Dendritic cell treated with granulocyte-macrophage colony-stimulating factor and Interleukin-4, amounts not matched to agents 40 ng/mL and 50 ng/mL, for 4 days (primary cell): Measurements from ENCODE around the gene ACKR1.

Experiments
- H3K27ac Mint-ChIP-seq: one replicate; pipeline ENCODE4 v1.8.0; 2022; ENCODE audit warnings: mild to moderate bottlenecking, mixed read lengths
- H3K27me3 Mint-ChIP-seq: one replicate; pipeline ENCODE4 v1.8.0; 2022; ENCODE audit warnings: mild to moderate bottlenecking, mixed read lengths
- H3K36me3 Mint-ChIP-seq: one replicate; pipeline ENCODE4 v1.8.0; 2022; ENCODE audit warnings: low read depth, mixed read lengths
- H3K4me1 Mint-ChIP-seq: one replicate; pipeline ENCODE4 v1.8.0; 2022; ENCODE audit warnings: low read depth, mixed read lengths
- H3K4me3 Mint-ChIP-seq: one replicate; pipeline ENCODE4 v1.8.0; 2022; ENCODE audit warnings: mild to moderate bottlenecking, moderate library complexity, mixed read lengths
- H3K9me3 Mint-ChIP-seq: one replicate; pipeline ENCODE4 v1.8.0; 2022; ENCODE audit warnings: mixed read lengths
- intact Hi-C: fragments of 100-400 bp; cut with micrococcal nuclease; formaldehyde crosslinking; loops from one replicate; pipeline ENCODE4 v1.15.0; 2022

The ACKR1 gene

GRCh38 chr1:159177272-159177907 is 27.3 kb upstream of the ACKR1 start:
- H3K4me1 Mint-ChIP-seq: peaks cover 26% of the 10 kb centered on the region
- H3K27me3 Mint-ChIP-seq: peaks cover 56% of the 10 kb centered on the region
- intact Hi-C loops: no loop called here
- no peaks in the 10 kb centered on the region for H3K36me3 Mint-ChIP-seq
- H3K27ac Mint-ChIP-seq: no peak overlapping the region
- no peaks in the 10 kb centered on the region for H3K9me3 Mint-ChIP-seq
- no peak overlapping the region for H3K4me3 Mint-ChIP-seq

- Mint-ChIP-seq H3K27me3 (peaks cover 44% of the 10 kb centered on the region), H3K4me3 (no peak overlapping the region), H3K27ac (no peak overlapping the region)
Observed at GRCh38 chr1:159179906-159180305, 24.8 kb upstream of the ACKR1 start.

GRCh38 chr1:159180516-159180915 is 24.2 kb upstream of the ACKR1 start:
- Mint-ChIP-seq H3K27me3 (peaks cover 46% of the 10 kb centered on the region), H3K36me3 (no peaks in the 10 kb centered on the region), H3K9me3 (no peaks in the 10 kb centered on the region), H3K27ac (no peak overlapping the region), H3K4me3 (no peak overlapping the region), H3K4me1 (no peaks in the 10 kb centered on the region)
- intact Hi-C loops: no loop called here

More at GRCh38 chr1:159179906-159180305, 24.8 kb upstream of the ACKR1 start:
- Mint-ChIP-seq H3K9me3 (no peaks in the 10 kb centered on the region), H3K4me1 (peaks cover 3% of the 10 kb centered on the region), H3K36me3 (no peaks in the 10 kb centered on the region)
- intact Hi-C loops: no loop called here

GRCh38 chr1:159181328-159182024 is 23.2 kb upstream of the ACKR1 start:
- no peaks in the 10 kb centered on the region for H3K9me3 Mint-ChIP-seq
- intact Hi-C loops: no loop called here

GRCh38 chr1:159184201-159184600 is 20.5 kb upstream of the ACKR1 start:
- H3K36me3 Mint-ChIP-seq: no peaks in the 10 kb centered on the region
- H3K4me1 Mint-ChIP-seq: peaks cover 15% of the 10 kb centered on the region
- no peak overlapping the region for H3K4me3 Mint-ChIP-seq
- intact Hi-C loops: no loop called here
- peaks cover 71% of the 10 kb centered on the region for H3K27me3 Mint-ChIP-seq
- no peak overlapping the region for H3K27ac Mint-ChIP-seq
- H3K9me3 Mint-ChIP-seq: no peaks in the 10 kb centered on the region

More at GRCh38 chr1:159181328-159182024, 23.2 kb upstream of the ACKR1 start:
- Mint-ChIP-seq H3K36me3 (no peaks in the 10 kb centered on the region), H3K4me3 (no peak overlapping the region), H3K27ac (no peak overlapping the region), H3K4me1 (no peaks in the 10 kb centered on the region), H3K27me3 (peaks cover 52% of the 10 kb centered on the region)

GRCh38 chr1:159185121-159185520 is 19.6 kb upstream of the ACKR1 start:
- H3K4me1 Mint-ChIP-seq: peaks cover 15% of the 10 kb centered on the region
- no peak overlapping the region for H3K4me3 Mint-ChIP-seq
- intact Hi-C loops: no loop called here
- no peaks in the 10 kb centered on the region for H3K9me3 Mint-ChIP-seq
- no peaks in the 10 kb centered on the region for H3K36me3 Mint-ChIP-seq
- no peak overlapping the region for H3K27ac Mint-ChIP-seq
- peaks cover 72% of the 10 kb centered on the region for H3K27me3 Mint-ChIP-seq

GRCh38 chr1:159187033-159187432 is 17.6 kb upstream of the ACKR1 start:
- intact Hi-C loops: no loop called here
- Mint-ChIP-seq H3K27ac (no peak overlapping the region), H3K27me3 (peaks cover 65% of the 10 kb centered on the region), H3K4me3 (no peak overlapping the region), H3K4me1 (peaks cover 15% of the 10 kb centered on the region), H3K36me3 (no peaks in the 10 kb centered on the region), H3K9me3 (no peaks in the 10 kb centered on the region)

- H3K27me3 Mint-ChIP-seq: peaks cover 65% of the 10 kb centered on the region
- H3K9me3 Mint-ChIP-seq: no peaks in the 10 kb centered on the region
- peaks cover 15% of the 10 kb centered on the region for H3K4me1 Mint-ChIP-seq
- H3K27ac Mint-ChIP-seq: peak overlapping the region; percentile 86
- H3K36me3 Mint-ChIP-seq: no peaks in the 10 kb centered on the region
- intact Hi-C loops: no loop called here
- H3K4me3 Mint-ChIP-seq: peak overlapping the region; percentile 74
Observed at GRCh38 chr1:159187647-159188374, 16.9 kb upstream of the ACKR1 start.

- H3K27me3 Mint-ChIP-seq: peaks cover 61% of the 10 kb centered on the region
- H3K9me3 Mint-ChIP-seq: no peaks in the 10 kb centered on the region
- peak overlapping the region; percentile 86 for H3K27ac Mint-ChIP-seq
- intact Hi-C loops: no loop called here
- peak overlapping the region; percentile 74 for H3K4me3 Mint-ChIP-seq
- no peaks in the 10 kb centered on the region for H3K36me3 Mint-ChIP-seq
- H3K4me1 Mint-ChIP-seq: peaks cover 15% of the 10 kb centered on the region
Observed at GRCh38 chr1:159188375-159188788, 16.3 kb upstream of the ACKR1 start.

GRCh38 chr1:159190441-159190840 is 14.2 kb upstream of the ACKR1 start:
- no peaks in the 10 kb centered on the region for H3K9me3 Mint-ChIP-seq
- peaks cover 56% of the 10 kb centered on the region for H3K27me3 Mint-ChIP-seq
- no peak overlapping the region for H3K4me3 Mint-ChIP-seq
- H3K27ac Mint-ChIP-seq: no peak overlapping the region
- H3K4me1 Mint-ChIP-seq: peaks cover 15% of the 10 kb centered on the region
- intact Hi-C loops: no loop called here
- no peaks in the 10 kb centered on the region for H3K36me3 Mint-ChIP-seq

GRCh38 chr1:159196543-159196942 is 8.1 kb upstream of the ACKR1 start:
- H3K36me3 Mint-ChIP-seq: no peaks in the 10 kb centered on the region
- intact Hi-C loops: no loop called here
- H3K27me3 Mint-ChIP-seq: peaks cover 25% of the 10 kb centered on the region
- no peak overlapping the region for H3K27ac Mint-ChIP-seq
- H3K4me3 Mint-ChIP-seq: no peak overlapping the region
- H3K9me3 Mint-ChIP-seq: no peaks in the 10 kb centered on the region
- peaks cover 15% of the 10 kb centered on the region for H3K4me1 Mint-ChIP-seq

- Mint-ChIP-seq H3K4me3 (no peak overlapping the region), H3K4me1 (peaks cover 27% of the 10 kb centered on the region), H3K27ac (no peak overlapping the region), H3K27me3 (peaks cover 22% of the 10 kb centered on the region), H3K9me3 (no peaks in the 10 kb centered on the region), H3K36me3 (no peaks in the 10 kb centered on the region)
- intact Hi-C loops: loop anchor here (1.0 to 2.0 kb wide), 2 partner anchors 37 to 65 kb away; no protein-coding TSS in a partner anchor
Observed at GRCh38 chr1:159197561-159198557, 6.8 kb upstream of the ACKR1 start.

- Mint-ChIP-seq H3K4me1 (peaks cover 36% of the 10 kb centered on the region), H3K9me3 (no peaks in the 10 kb centered on the region), H3K27me3 (peaks cover 27% of the 10 kb centered on the region), H3K36me3 (no peaks in the 10 kb centered on the region), H3K4me3 (no peak overlapping the region), H3K27ac (no peak overlapping the region)
- intact Hi-C loops: loop anchor here (2.0 kb wide), 1 partner anchor 67 kb away; no protein-coding TSS in a partner anchor
Observed at GRCh38 chr1:159199901-159200300, 4.8 kb upstream of the ACKR1 start.
